GM06990 (cell line): ENCODE data around the gene HSPA8.
"Not testable (repeated sequence)": the region's sequence is repeated elsewhere in the genome, so short reads cannot be mapped to it uniquely, and the experiment has no call there.

ENCODE experiments used
- DNase-seq: peaks from one replicate; pipeline ENCODE4 v3.0.0-alpha.2; 2011; ENCODE audit not compliant: insufficient read length; ENCODE audit errors: extremely low read depth
- H3K27me3 ChIP-seq: replicated peaks from 2 replicates; pipeline ENCODE4 v1.6.0; 2011; ENCODE audit warnings: low read length; ENCODE audit not compliant: control insufficient read depth, insufficient read depth
- H3K36me3 ChIP-seq: 2 replicates; pipeline ENCODE4 v1.5.1; 2011; ENCODE audit warnings: low read length; ENCODE audit not compliant: control insufficient read depth, insufficient read depth
- H3K4me3 ChIP-seq: replicated peaks from 2 replicates; pipeline ENCODE4 v1.5.1; 2011; ENCODE audit warnings: low read depth, mild to moderate bottlenecking, control low read depth, low read length
- TF ChIP-seq, protein P1 (sequence below): IDR thresholded peaks from 2 replicates; pipeline ENCODE4 v1.5.1; 2011; ENCODE audit warnings: low read length, control low read depth, mild to moderate bottlenecking, inconsistent platforms; ENCODE audit not compliant: insufficient read depth, poor library complexity, severe bottlenecking

HSPA8 gene

DNA sequence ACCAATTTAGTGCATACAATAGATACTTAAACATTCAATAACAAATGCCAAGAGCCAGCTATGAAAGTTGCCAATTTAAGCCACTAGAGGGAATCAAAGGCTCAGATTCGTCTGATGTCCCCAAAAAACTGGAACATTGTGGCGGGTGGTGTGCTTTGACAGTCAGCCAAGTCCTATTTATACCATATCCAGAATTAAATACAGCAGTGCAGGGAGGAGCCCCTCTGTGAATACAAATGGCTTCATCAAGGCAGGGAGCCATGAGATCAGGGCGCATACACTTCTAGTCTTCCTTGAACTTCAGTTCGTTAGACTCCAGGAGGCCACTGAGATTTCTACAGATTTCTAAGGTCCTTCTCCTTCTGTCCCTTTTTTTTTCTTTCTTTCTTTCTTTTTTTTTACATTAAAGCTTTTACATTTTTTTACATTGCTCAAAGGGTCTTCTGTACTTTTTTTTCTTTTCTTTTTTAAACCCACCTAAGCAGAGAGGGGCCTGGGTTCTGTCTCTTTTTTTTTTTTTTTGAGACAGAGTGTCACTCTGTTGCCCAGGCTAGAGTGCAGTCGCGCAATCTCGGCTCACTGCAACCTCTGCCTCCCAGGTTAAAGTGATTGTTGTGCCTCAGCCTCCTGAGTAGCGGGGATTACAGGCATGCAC lies 41.5 kb upstream of the HSPA8 start:
- TF ChIP-seq, protein P1, sequence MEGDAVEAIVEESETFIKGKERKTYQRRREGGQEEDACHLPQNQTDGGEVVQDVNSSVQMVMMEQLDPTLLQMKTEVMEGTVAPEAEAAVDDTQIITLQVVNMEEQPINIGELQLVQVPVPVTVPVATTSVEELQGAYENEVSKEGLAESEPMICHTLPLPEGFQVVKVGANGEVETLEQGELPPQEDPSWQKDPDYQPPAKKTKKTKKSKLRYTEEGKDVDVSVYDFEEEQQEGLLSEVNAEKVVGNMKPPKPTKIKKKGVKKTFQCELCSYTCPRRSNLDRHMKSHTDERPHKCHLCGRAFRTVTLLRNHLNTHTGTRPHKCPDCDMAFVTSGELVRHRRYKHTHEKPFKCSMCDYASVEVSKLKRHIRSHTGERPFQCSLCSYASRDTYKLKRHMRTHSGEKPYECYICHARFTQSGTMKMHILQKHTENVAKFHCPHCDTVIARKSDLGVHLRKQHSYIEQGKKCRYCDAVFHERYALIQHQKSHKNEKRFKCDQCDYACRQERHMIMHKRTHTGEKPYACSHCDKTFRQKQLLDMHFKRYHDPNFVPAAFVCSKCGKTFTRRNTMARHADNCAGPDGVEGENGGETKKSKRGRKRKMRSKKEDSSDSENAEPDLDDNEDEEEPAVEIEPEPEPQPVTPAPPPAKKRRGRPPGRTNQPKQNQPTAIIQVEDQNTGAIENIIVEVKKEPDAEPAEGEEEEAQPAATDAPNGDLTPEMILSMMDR: peak; percentile 38
- H3K27me3 ChIP-seq: no peaks in the 10 kb centered on the region
- no peaks in the 10 kb centered on the region for H3K36me3 ChIP-seq
- no peak overlapping the region for H3K4me3 ChIP-seq
- no peak for DNase-seq

DNA sequence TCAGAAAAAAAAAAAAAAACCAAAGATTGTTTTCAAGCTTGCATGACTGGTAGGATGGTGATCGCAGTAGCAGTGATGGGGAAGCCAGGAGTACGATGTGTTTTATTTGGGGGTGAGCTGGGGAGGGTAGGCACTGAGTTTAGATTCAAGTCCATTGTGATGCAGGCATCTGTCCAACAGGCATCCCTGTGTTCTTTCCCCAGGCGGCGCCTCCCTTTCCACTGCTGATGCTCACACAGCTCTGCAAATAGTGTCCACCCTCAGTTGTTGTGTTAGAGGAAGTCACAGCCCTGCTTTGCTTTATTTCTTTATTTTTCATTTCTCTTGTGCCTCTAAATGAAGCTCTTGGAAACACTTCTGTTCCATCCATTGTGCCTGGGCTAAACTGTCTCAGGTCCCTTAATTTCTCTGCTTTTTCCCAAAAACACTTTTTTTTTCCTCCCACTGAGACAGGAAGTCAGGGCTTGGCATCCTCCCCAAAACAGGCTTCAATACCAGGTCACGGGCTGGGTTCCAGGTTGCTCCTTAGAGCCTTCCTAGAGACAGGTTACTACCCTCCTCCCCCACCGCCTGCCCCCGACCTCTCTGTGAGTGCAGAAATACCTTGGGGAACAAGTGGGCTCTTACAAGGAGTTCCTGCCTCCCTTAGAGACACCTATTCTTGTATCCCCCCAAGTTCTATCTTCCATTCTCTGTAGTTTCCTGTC lies 38.6 kb upstream of the HSPA8 start:
- DNase-seq: no peak
- Histone ChIP-seq H3K36me3 (no peaks in the 10 kb centered on the region), H3K27me3 (no peaks in the 10 kb centered on the region), H3K4me3 (no peak overlapping the region)
- TF ChIP-seq, protein P1: no peak

DNA sequence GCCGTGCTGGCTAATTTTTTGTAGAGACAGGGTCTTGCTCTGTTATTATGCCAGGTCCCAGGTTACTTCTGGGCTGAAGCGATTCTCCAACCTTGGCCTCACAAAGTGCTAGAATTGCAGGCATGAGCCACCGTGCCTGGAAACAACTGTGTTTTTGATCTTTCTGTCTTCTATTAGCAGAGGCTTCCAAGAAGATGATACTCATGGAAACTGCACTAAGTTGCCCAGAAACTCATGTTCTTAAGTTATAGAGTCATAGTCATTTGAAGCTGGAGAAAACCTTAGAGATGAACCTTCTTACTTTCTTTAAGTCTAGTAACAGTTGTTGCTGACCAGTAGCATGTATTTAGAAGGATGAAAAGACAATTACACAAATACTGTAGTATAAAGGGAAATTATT lies 37.1 kb upstream of the HSPA8 start:
- no peak for DNase-seq
- Histone ChIP-seq H3K4me3 (no peak overlapping the region), H3K36me3 (no peaks in the 10 kb centered on the region), H3K27me3 (no peaks in the 10 kb centered on the region)
- TF ChIP-seq, protein P1: no peak

DNA sequence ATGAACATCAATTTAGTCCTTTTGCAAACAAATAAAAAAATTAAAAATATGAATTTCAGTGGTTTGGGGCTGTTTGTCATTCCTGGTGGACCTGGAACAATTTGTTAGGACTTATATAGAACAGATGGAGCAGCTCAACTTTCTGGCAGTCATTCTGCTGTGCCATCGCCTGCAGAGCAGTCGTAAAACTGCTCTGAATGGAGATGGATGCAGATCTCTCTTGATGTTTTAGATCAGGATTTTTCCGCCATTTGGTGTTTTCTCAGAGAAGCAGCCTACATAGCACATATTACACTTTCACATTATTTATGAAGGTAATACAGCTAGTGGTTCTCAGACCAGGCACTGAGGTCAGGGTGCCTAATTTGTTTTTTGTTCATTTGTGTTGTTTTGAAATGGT lies 31.8 kb upstream of the HSPA8 start:
- Histone ChIP-seq H3K27me3 (no peaks in the 10 kb centered on the region), H3K4me3 (no peak overlapping the region), H3K36me3 (no peaks in the 10 kb centered on the region)
- no peak for DNase-seq
- TF ChIP-seq, protein P1: no peak

DNA sequence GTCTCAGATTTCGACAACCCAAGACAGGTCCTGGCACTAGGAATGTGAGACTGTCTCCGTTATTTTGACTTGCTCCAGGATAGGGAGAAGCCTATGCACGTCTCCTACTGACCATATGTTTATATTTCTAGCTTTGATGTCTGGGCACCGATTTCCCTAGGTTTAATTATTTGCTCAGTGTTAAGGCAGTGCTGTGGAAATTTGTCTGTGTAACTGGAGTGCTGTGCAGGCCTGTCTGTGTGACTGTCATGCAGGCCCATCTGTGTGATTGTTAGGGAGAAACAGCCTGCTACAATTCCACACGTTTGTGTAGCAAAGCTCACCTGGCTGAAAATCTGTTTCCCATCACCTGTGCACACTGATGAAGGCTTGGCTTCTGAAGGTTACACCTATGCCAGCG lies 29.6 kb upstream of the HSPA8 start:
- Histone ChIP-seq H3K27me3 (no peaks in the 10 kb centered on the region), H3K36me3 (no peaks in the 10 kb centered on the region), H3K4me3 (no peak overlapping the region)
- DNase-seq: no peak
- TF ChIP-seq, protein P1: no peak

DNA sequence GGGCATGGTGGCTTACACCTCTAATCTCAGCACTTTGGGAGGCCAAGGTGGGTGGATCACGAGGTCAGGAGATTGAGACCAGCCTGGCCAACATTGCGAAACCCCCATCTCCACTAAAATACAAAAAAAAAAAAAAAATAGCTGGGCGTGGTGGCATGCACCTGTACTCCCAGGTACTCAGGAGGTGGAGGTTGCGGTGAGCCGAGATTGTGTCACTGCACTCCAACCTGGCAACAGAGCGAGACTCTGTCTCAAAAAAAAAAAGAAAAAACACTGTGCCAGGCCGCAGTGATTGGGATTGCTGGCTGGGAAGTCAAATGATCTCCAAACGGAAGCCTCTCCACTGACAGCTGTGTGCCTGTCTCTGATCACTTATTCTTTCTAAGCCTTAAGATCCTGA lies 28.2 kb upstream of the HSPA8 start:
- not testable (repeated sequence) for H3K36me3 ChIP-seq, H3K27me3 ChIP-seq, H3K4me3 ChIP-seq, DNase-seq

DNA sequence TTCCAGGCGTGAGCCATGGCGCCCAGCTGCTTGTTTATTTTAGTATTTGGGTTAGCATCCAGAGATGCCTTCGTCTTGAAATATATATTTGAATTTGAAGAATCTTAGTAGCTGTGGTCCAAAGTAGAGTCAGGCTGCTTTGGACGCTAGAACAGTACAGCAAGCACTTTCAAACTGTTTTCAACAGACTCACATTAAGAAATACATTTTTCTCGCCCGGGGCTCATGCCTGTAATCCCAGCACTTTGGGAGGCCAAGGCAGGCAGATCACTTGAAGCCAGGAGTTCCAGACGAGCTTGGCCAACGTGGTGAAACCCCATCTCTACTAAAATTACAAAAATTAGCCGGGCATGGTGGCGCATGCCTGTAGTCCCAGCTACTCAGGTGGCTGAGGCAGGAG lies 27.0 kb upstream of the HSPA8 start:
- not testable (repeated sequence) for H3K36me3 ChIP-seq, DNase-seq, H3K4me3 ChIP-seq, H3K27me3 ChIP-seq

DNA sequence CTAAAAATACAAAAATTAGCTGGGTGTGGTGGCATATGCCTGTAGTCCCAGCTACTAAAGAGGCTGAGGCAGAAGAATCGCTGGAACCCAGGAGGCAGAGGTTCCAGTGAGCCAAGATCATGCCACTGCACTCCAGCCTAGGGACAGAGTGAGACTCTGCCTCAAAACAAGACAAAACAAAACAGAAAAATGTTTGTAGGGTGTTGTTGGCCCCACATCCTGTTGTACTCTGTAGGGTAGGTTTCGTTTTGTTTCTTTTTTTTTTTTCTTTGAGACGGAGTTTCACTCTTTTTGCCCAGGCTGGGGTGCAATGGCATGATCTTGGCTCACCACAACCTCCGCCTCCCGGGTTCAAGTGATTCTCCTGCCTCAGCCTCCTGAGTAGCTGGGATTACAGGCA lies 25.7 kb upstream of the HSPA8 start:
- H3K4me3 ChIP-seq, H3K36me3 ChIP-seq, H3K27me3 ChIP-seq: not testable (repeated sequence)
- DNase-seq: peak; percentile 44
